Caco-2 (cell line): ENCODE data around the gene NAALADL2. TPM values are rescaled to one million over a fixed set of nuclear protein-coding genes. Genes with fewer than 3 reads are reported as not detected.

Source experiments
- BruUV-seq: library from RNA; stranded (reverse); fragments of 400-500 nt; replicated peaks from 2 replicates; lab custom pipeline; 2021; lab: Mats Ljungman, UMichigan
- CTCF ChIA-PET: fragments of 300-600 bp; sonication (Branson Sonifier 250); formaldehyde crosslinking; loops from one replicate; lab custom pipeline; 2022; ENCODE audit warnings: antibody characterized with exemption; lab: Charles Lee
- POLR2A ChIA-PET: fragments of 300-600 bp; sonication (Branson Sonifier 250); formaldehyde crosslinking; loops from one replicate; lab custom pipeline; 2022; ENCODE audit warnings: antibody characterized with exemption; lab: Charles Lee
- DNase-seq, 2 experiments: peaks; one replicate each; pipeline versions ENCODE4 v3.0.0 to v3.0.0-alpha.2; 2020 to 2022
- H3K27me3 ChIP-seq: replicated peaks from 2 replicates; pipeline ENCODE4 v1.6.0; 2011; ENCODE audit warnings: low read length; ENCODE audit not compliant: control insufficient read depth, insufficient read depth
- H3K36me3 ChIP-seq: 2 replicates; pipeline ENCODE4 v1.5.1; 2011; ENCODE audit warnings: low read length; ENCODE audit not compliant: control insufficient read depth, insufficient read depth
- H3K4me1 ChIP-seq: fragments of 250-450 bp; sonication (Bioruptor Pico); 2 replicates; pipeline ENCODE4 v1.5.1; 2020; ENCODE audit warnings: mild to moderate bottlenecking
- H3K4me3 ChIP-seq: 2 replicates; pipeline ENCODE4 v1.5.1; 2011; ENCODE audit warnings: low read depth, mild to moderate bottlenecking, control low read depth, low read length
- H3K9me3 ChIP-seq: fragments of 250-450 bp; sonication (Bioruptor Pico); 2 replicates; pipeline ENCODE4 v1.5.1; 2020; ENCODE audit warnings: mild to moderate bottlenecking, moderate library complexity
- H3K27ac Mint-ChIP-seq: one replicate; pipeline ENCODE4 v1.8.0; 2022; ENCODE audit warnings: mixed read lengths; ENCODE audit not compliant: unreplicated experiment
- H3K27me3 Mint-ChIP-seq: one replicate; pipeline ENCODE4 v1.8.0; 2022; ENCODE audit warnings: mixed read lengths; ENCODE audit not compliant: insufficient read depth, unreplicated experiment
- H3K36me3 Mint-ChIP-seq: one replicate; pipeline ENCODE4 v1.8.0; 2022; ENCODE audit warnings: mild to moderate bottlenecking, mixed read lengths; ENCODE audit not compliant: insufficient read depth, unreplicated experiment
- H3K4me1 Mint-ChIP-seq: one replicate; pipeline ENCODE4 v1.8.0; 2022; ENCODE audit warnings: low read depth, mixed read lengths; ENCODE audit not compliant: unreplicated experiment
- H3K4me3 Mint-ChIP-seq: one replicate; pipeline ENCODE4 v1.8.0; 2022; ENCODE audit warnings: mild to moderate bottlenecking, moderate library complexity, mixed read lengths; ENCODE audit not compliant: unreplicated experiment
- H3K9me3 Mint-ChIP-seq: one replicate; pipeline ENCODE4 v1.8.0; 2022; ENCODE audit warnings: mixed read lengths; ENCODE audit not compliant: unreplicated experiment
- CTCF ChIP-seq, 2 experiments: fragments of 200-600 bp in 1 of 2; IDR thresholded peaks; 1 replicate in 1 of 2; 2 replicates in 1 of 2; pipeline versions ENCODE4 v1.5.1 to v1.8.0; 2011 to 2022; ENCODE audit warnings: antibody characterized with exemption in 1 of 2, control low read depth in 1 of 2, inconsistent platforms in 1 of 2, low read depth in 1 of 2, low read length in 1 of 2, mild to moderate bottlenecking in 1 of 2, moderate library complexity in 1 of 2; ENCODE audit not compliant: insufficient read depth in 1 of 2, severe bottlenecking in 1 of 2, unreplicated experiment in 1 of 2
- intact Hi-C: fragments of 100-400 bp; cut with micrococcal nuclease; formaldehyde crosslinking; loops from one replicate; pipeline ENCODE4 v1.10.0; 2022; ENCODE audit not compliant: unreplicated experiment
- total RNA-seq: library from RNA; stranded (reverse); gene quantifications from 2 replicates; pipeline ENCODE4 v1.2.3, GENCODE V29; 2022

Gene NAALADL2
- total RNA-seq, 1 experiment from 2014 or later, result 4.4 TPM

- Mint-ChIP-seq H3K27me3 (no peaks in the 10 kb centered on the region), H3K36me3 (no peaks in the 10 kb centered on the region), H3K27ac (no peak overlapping the region), H3K4me1 (no peaks in the 10 kb centered on the region), H3K9me3 (no peaks in the 10 kb centered on the region), H3K4me3 (no peak overlapping the region)
- no peaks in the 10 kb centered on the region for H3K36me3 ChIP-seq
- ChIA-PET CTCF (no interaction called here), POLR2A (no interaction called here)
- H3K9me3 ChIP-seq, result no peaks in the 10 kb centered on the region
- intact Hi-C loops, result no loop called here
- no peak overlapping the region for H3K4me3 ChIP-seq
- DNase-seq, result no peak
- no peak for TF ChIP-seq CTCF (IDR thresholded peaks at IDR 0.05; ENCODE audit: insufficient read depth in 1 of 2, low read depth in 1 of 2, low read length in 1 of 2, severe bottlenecking in 1 of 2, unreplicated experiment in 1 of 2)
- no peaks in the 10 kb centered on the region for H3K4me1 ChIP-seq
- H3K27me3 ChIP-seq, result no peaks in the 10 kb centered on the region
- BruUV-seq, result no TSS peak
Observed at GRCh38 chr3:174883881-174884675, 24.9 kb downstream of the NAALADL2 start.

GRCh38 chr3:174884776-174885568 lies 25.8 kb downstream of the NAALADL2 start:
- no peak overlapping the region for H3K4me3 ChIP-seq
- H3K4me1 ChIP-seq, result no peaks in the 10 kb centered on the region
- Mint-ChIP-seq H3K36me3 (no peaks in the 10 kb centered on the region), H3K27me3 (no peaks in the 10 kb centered on the region), H3K9me3 (no peaks in the 10 kb centered on the region), H3K4me3 (no peak overlapping the region), H3K4me1 (no peaks in the 10 kb centered on the region), H3K27ac (no peak overlapping the region)
- no peaks in the 10 kb centered on the region for H3K36me3 ChIP-seq
- CTCF ChIA-PET, result no interaction called here
- intact Hi-C loops, result no loop called here
- no peaks in the 10 kb centered on the region for H3K27me3 ChIP-seq
- BruUV-seq, result no TSS peak
- POLR2A ChIA-PET, result no interaction called here
- DNase-seq, result no peak
- no peaks in the 10 kb centered on the region for H3K9me3 ChIP-seq
- no peak for TF ChIP-seq CTCF (IDR thresholded peaks at IDR 0.05; ENCODE audit: insufficient read depth in 1 of 2, low read depth in 1 of 2, low read length in 1 of 2, severe bottlenecking in 1 of 2, unreplicated experiment in 1 of 2)

- no peaks in the 10 kb centered on the region for H3K36me3 Mint-ChIP-seq
- no TSS peak for BruUV-seq
- Histone ChIP-seq H3K36me3 (no peaks in the 10 kb centered on the region), H3K27me3 (no peaks in the 10 kb centered on the region), H3K4me3 (no peak overlapping the region), H3K4me1 (no peaks in the 10 kb centered on the region), H3K9me3 (no peaks in the 10 kb centered on the region)
- no peak for TF ChIP-seq CTCF (IDR thresholded peaks at IDR 0.05; ENCODE audit: insufficient read depth in 1 of 2, low read depth in 1 of 2, low read length in 1 of 2, severe bottlenecking in 1 of 2, unreplicated experiment in 1 of 2)
- H3K4me1 Mint-ChIP-seq, result no peaks in the 10 kb centered on the region
- ChIA-PET POLR2A (no interaction called here), CTCF (no interaction called here)
- H3K4me3 Mint-ChIP-seq, result no peak overlapping the region
- peaks cover 11% of the 10 kb centered on the region for H3K9me3 Mint-ChIP-seq
- no peaks in the 10 kb centered on the region for H3K27me3 Mint-ChIP-seq
- intact Hi-C loops, result loop anchor here (1.0 to 2.0 kb wide), 2 partner anchors 29 to 493 kb away; no protein-coding TSS in a partner anchor
- peak in 1 of 2 experiments; percentile 21 for DNase-seq
- H3K27ac Mint-ChIP-seq, result no peak overlapping the region
Observed at GRCh38 chr3:174891524-174892203, 32.5 kb downstream of the NAALADL2 start.
